Transverse colon (tissue), 4 donors: ENCODE results near the gene TBATA. TPM values are rescaled to one million over a fixed set of nuclear protein-coding genes. Genes with fewer than 3 reads are reported as not detected.
A peak's percentile ranks its signal among the peaks of the same experiment; 100 is the strongest.

Experiments used
- DNase-seq: peaks from one replicate; pipeline ENCODE4 v3.0.0-alpha.2; 2019
- H3K27ac ChIP-seq, 4 donors: fragments of 200-600 bp; sonication (generic); 2 replicates each; pipeline ENCODE4 v1.5.1; 2016 to 2018; ENCODE audit warnings: inconsistent platforms in 4 of 4
- H3K27me3 ChIP-seq: fragments of 200-600 bp; sonication (generic); 2 replicates; pipeline ENCODE4 v1.5.1; 2017; ENCODE audit warnings: inconsistent platforms
- H3K36me3 ChIP-seq, 4 donors: fragments of 200-600 bp; sonication (generic); 2 replicates each; pipeline ENCODE4 v1.5.1; 2017 to 2019; ENCODE audit warnings: inconsistent platforms in 4 of 4
- H3K4me1 ChIP-seq, 4 donors: fragments of 200-600 bp; sonication (generic); 2 replicates each; pipeline ENCODE4 v1.5.1; 2017 to 2020; ENCODE audit warnings: inconsistent platforms in 4 of 4
- H3K4me3 ChIP-seq, 4 donors: fragments of 200-600 bp; sonication (generic); 1 replicate in 1 of 4; 2 replicates in 3 of 4; pipeline versions ENCODE4 v1.5.1 to v1.6.1; 2017 to 2019; ENCODE audit warnings: inconsistent platforms in 4 of 4
- H3K9me3 ChIP-seq, 2 donors: fragments of 200-600 bp; sonication (generic); 2 replicates each; pipeline ENCODE4 v1.5.1; 2017 to 2019; ENCODE audit warnings: inconsistent platforms in 2 of 2
- EP300 ChIP-seq: sonication (generic); formaldehyde crosslinking; IDR thresholded peaks from one replicate; pipeline ENCODE4 v1.6.1; 2017; ENCODE audit warnings: antibody characterized with exemption, low read depth
- POLR2A ChIP-seq: fragments of 450-650 bp; IDR thresholded peaks from one replicate; pipeline ENCODE4 v1.6.1; 2016; ENCODE audit warnings: antibody characterized with exemption, mild to moderate bottlenecking, moderate library complexity
- POLR2AphosphoS5 ChIP-seq, 3 donors: sonication (generic); formaldehyde crosslinking; IDR thresholded peaks; one replicate each; pipeline ENCODE4 v1.6.1; 2016; ENCODE audit warnings: antibody characterized with exemption in 3 of 3
- WGBS, 2 donors: methylation state at CpG; one replicate each; pipeline ENCODE4 v1.1.5; 2018; ENCODE audit warnings: low coverage in 1 of 2; 5-methylcytosine and 5-hydroxymethylcytosine counted together
- in situ Hi-C, 4 donors: fragments of 200-750 bp; cut with MboI; loops; one replicate each; pipeline versions ENCODE4 v1.15.0 to v1.15.1; 2017; ENCODE audit warnings: low sequenced_read_pairs in 3 of 4, low pct_ligation_motif_present in 1 of 4, low pct_unique_long_range_greater_than_20kb in 1 of 4
- intact Hi-C: fragments of 100-400 bp; cut with DNase I; formaldehyde crosslinking; loops from one replicate; pipeline ENCODE4 v1.15.1; 2023; ENCODE audit warnings: low total_unique reads
- total RNA-seq, 4 donors: library from RNA; depleted of rRNA; stranded (reverse); fragments of >200 nt; gene quantifications; one replicate each; pipeline ENCODE4 v1.1.0, GENCODE V29; 2016
- TF ChIP-seq, protein P1 (sequence below), 5 experiments: fragments of 200-600 bp in 3 of 5; fragments of 450-650 bp in 2 of 5; sonication (generic) in 3 of 5; IDR thresholded peaks; 1 replicate in 2 of 5; 2 replicates in 3 of 5; pipeline ENCODE4 v1.5.1; 2016 to 2017; ENCODE audit warnings: antibody characterized with exemption in 5 of 5, inconsistent platforms in 3 of 5, mild to moderate bottlenecking in 2 of 5, moderate library complexity in 1 of 5

Gene TBATA
- total RNA-seq, 4 donors from 2014 or later = not detected

DNA sequence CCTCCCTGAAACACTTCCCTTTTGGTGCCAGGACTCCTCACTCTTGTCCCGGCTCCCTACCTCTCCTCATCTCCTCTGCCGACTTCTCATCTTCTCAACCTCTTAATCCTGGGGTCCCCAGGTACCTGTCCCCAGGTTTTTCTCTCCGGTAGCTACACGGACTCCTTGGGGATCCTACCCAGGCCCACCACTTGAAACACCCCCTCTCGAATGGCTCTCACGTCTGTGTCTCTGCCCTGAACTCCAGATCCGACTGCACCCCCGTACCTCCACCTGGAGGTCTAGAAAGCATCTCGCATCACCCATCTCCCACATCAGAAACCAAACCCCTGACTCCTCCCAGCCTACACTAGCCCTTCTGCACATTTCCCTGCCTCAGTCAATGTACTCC lies 4.8 kb downstream of the TBATA start:
- H3K27ac ChIP-seq = no peak overlapping the region
- no peak for DNase-seq
- peaks cover 0 to 6% (median 1%) of the 10 kb centered on the region in 4 donors for H3K4me1 ChIP-seq
- TF ChIP-seq POLR2A (no peak), POLR2AphosphoS5 (IDR thresholded peaks at IDR 0.05) (no peak), EP300 (no peak)
- TF ChIP-seq, protein P1, sequence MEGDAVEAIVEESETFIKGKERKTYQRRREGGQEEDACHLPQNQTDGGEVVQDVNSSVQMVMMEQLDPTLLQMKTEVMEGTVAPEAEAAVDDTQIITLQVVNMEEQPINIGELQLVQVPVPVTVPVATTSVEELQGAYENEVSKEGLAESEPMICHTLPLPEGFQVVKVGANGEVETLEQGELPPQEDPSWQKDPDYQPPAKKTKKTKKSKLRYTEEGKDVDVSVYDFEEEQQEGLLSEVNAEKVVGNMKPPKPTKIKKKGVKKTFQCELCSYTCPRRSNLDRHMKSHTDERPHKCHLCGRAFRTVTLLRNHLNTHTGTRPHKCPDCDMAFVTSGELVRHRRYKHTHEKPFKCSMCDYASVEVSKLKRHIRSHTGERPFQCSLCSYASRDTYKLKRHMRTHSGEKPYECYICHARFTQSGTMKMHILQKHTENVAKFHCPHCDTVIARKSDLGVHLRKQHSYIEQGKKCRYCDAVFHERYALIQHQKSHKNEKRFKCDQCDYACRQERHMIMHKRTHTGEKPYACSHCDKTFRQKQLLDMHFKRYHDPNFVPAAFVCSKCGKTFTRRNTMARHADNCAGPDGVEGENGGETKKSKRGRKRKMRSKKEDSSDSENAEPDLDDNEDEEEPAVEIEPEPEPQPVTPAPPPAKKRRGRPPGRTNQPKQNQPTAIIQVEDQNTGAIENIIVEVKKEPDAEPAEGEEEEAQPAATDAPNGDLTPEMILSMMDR (IDR thresholded peaks at IDR 0.05) = no peak
- H3K36me3 ChIP-seq = no peaks in the 10 kb centered on the region
- H3K27me3 ChIP-seq = no peaks in the 10 kb centered on the region
- intact Hi-C loops = no loop called here
- in situ Hi-C loops = no loop called here
- H3K4me3 ChIP-seq = no peak overlapping the region
- 83 to 90% methylated on average over 8 to 9 of the region's 9 CpGs for WGBS, 2 donors
- H3K9me3 ChIP-seq = no peaks in the 10 kb centered on the region

DNA sequence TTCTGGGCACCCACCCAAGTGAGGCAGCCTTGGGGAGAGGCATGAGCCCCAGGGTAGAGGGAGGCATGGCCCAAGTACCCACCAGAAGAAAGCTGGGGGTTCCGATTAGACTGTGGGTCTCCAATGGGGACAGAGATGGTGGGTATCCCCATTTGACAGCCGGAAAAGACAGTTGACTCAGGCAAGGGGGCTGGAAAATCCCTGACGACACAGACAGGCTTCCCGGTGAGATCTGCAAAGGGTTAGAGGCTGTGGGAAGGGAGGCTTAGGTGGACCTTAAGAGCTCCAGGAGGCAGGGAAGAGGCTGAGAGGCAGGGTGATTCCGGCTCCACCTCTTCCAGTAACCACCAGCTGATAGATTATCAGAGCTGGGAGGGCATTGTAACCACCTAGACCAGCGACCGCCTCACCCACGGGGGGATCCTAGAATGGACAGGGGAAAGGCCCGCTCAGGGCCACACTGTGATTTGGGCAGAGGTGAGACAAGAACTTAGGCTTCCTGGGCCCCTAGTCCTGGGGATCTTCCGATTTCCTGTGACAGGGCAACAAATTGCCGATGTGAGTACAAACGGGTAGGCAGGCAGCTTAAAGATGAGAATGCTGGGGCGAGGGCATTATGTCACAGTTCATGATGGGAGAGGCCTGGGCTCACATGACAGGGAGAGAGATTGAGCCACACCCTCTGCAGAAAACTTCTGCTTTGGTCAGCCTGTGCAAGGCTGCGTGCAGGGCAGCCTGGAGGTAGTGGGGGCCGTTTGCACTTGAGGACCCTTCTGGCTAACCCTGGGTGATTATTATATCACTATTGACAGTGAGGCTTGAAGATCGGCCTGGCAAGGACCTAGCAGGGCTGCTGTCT lies 5.4 kb downstream of the TBATA start:
- Histone ChIP-seq H3K27ac (no peak overlapping the region), H3K9me3 (no peaks in the 10 kb centered on the region), H3K4me3 (no peak overlapping the region), H3K36me3 (no peaks in the 10 kb centered on the region), H3K27me3 (no peaks in the 10 kb centered on the region), H3K4me1 (peaks cover 0 to 6% (median 1%) of the 10 kb centered on the region in 4 donors)
- TF ChIP-seq POLR2AphosphoS5 (IDR thresholded peaks at IDR 0.05) (no peak), POLR2A (no peak), EP300 (no peak)
- TF ChIP-seq, protein P1 (IDR thresholded peaks at IDR 0.05) = no peak
- peak; percentile 53 for DNase-seq
- intact Hi-C loops = no loop called here
- in situ Hi-C loops = no loop called here
- WGBS, 2 donors = 69% methylated on average over 16 of the region's 16 CpGs; no CpG with 5 or more reads in 1 of the 2 donors

DNA sequence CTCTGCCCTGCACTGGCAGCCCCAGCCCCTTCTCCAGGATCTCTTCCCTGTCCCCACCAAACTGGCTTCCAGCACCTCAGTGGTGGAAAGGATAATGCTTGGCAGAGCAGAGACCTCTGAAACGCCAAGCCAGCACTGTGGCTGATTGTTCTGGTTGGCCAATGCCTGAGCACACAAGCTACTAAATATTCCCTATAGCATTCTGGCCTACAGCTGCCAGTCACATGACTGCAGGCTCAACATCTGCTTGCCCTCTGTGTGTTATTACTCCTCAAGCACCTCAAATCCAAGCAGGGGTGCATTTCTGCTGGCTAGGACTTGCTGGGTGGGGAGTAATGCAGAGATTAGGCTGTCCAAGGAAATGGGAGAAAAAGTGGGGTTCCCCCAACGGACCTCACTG lies 6.1 kb downstream of the TBATA start:
- Histone ChIP-seq H3K27me3 (no peaks in the 10 kb centered on the region), H3K4me3 (no peak overlapping the region), H3K27ac (no peak overlapping the region), H3K9me3 (no peaks in the 10 kb centered on the region), H3K4me1 (peaks cover 0 to 6% (median 1%) of the 10 kb centered on the region in 4 donors), H3K36me3 (no peaks in the 10 kb centered on the region)
- 50 to 71% methylated on average over 1 to 2 of the region's 2 CpGs for WGBS, 2 donors
- in situ Hi-C loops (no loop called here), intact Hi-C loops (no loop called here)
- TF ChIP-seq POLR2A = no peak
- no peak for TF ChIP-seq EP300
- DNase-seq = no peak

DNA sequence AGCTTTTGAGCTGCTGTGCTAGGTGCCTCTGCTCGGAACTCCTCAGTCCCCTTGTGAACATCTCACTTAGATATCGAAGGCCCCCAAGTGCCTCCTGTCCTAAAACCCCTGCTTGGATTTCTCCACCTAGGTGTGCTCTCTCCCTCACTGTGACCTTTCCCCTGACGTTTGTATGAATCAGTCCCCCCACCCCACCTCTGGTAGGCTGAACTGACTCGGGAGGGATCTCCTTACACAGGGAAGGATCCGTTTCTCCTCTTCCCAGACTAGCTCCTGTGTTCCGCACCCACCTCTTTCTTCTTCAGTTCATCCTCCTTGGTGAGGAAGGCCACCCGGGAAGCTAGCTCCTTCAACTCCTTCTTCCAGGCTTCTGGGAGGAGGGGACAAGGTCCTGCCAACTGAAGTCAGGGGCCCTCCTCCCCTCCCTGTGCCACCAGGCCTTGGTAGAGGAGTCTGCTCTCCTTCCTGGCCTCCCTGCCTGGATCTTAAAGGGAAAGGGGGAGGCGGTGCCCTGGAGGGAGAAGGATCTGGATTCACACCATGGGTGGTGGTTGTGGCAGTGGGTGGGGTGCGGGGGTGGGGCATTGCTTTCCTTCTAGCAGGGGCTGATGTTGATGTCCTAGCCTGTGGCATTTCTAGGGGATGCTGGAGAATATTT lies 6.8 kb downstream of the TBATA start:
- DNase-seq = no peak
- in situ Hi-C loops = no loop called here
- intact Hi-C loops = no loop called here
- Histone ChIP-seq H3K4me1 (peaks cover 0 to 6% (median 1%) of the 10 kb centered on the region in 4 donors), H3K36me3 (no peaks in the 10 kb centered on the region), H3K27me3 (no peaks in the 10 kb centered on the region), H3K9me3 (no peaks in the 10 kb centered on the region), H3K27ac (no peak overlapping the region), H3K4me3 (no peak overlapping the region)
- WGBS, 2 donors = 72% methylated on average over 9 of the region's 9 CpGs; no CpG with 5 or more reads in 1 of the 2 donors
- no peak for TF ChIP-seq POLR2A
- TF ChIP-seq, protein P1 (IDR thresholded peaks at IDR 0.05) = no peak
- TF ChIP-seq POLR2AphosphoS5 (IDR thresholded peaks at IDR 0.05) = no peak
- TF ChIP-seq EP300 = no peak
